H4 (cell line): ENCODE data around the gene RFX4. TPM values are rescaled to one million over a fixed set of nuclear protein-coding genes. Genes with fewer than 3 reads are reported as not detected.

Experiments
- DNase-seq: peaks from one replicate; pipeline ENCODE4 v3.0.0-alpha.2; 2015; ENCODE audit warnings: low spot score
- total RNA-seq: library from RNA; depleted of rRNA; stranded (reverse); fragments of >200 nt; shearing (Covaris generic); gene quantifications from 2 replicates; pipeline ENCODE4 v1.2.3, GENCODE V29; 2014; rRNA removed

RFX4 gene
- total RNA-seq, 1 experiment from 2014 or later: not detected

DNA sequence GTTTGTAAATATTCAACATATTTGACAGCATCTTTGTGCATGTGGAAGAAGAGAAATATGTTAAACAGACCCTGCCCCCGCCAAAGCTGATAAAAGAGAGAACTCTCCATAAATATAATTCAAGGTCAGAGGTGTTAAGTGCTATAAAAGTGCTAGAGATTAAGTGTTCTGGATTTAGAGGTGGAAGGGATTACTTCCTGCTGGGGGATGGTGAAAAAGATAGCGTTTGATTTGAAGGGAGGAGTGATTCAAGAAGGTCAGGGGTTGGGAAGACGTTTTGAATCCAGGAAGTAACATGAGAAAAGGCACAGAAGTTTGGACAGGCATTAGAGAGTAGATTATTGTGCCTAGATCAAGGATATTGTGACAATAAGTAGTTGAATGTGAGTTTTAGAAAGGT, 221.9 kb downstream of the RFX4 start:
- no peak for DNase-seq

Other genes with a start within 250 kb of the RFX4 start
- 7.9 and 11.0 TPM in 2 replicates for gene POLR3B, start 225.3 kb upstream of the RFX4 start, total RNA-seq
- 8.6 and 9.1 TPM in 2 replicates for gene RIC8B, start 191.7 kb downstream of the RFX4 start, total RNA-seq